Endodermal cell (in vitro differentiated cells): ENCODE results near the gene COL4A2. TPM values are rescaled to one million over a fixed set of nuclear protein-coding genes. Genes with fewer than 3 reads are reported as not detected.
A peak's percentile ranks its signal among the peaks of the same experiment; 100 is the strongest.

ENCODE experiments used
- DNase-seq: peaks from one replicate; pipeline ENCODE4 v3.0.0-alpha.2; 2017
- H3K27ac ChIP-seq: 2 replicates; pipeline ENCODE4 v1.5.1; 2013; ENCODE audit warnings: mild to moderate bottlenecking, low read depth, low read length, moderate library complexity
- H3K27me3 ChIP-seq: 2 replicates; pipeline ENCODE4 v1.6.1; 2013; ENCODE audit warnings: mild to moderate bottlenecking, low read length, moderate library complexity; ENCODE audit not compliant: insufficient read depth, control insufficient read depth, poor library complexity, severe bottlenecking
- H3K36me3 ChIP-seq: 2 replicates; pipeline ENCODE4 v1.7.0; 2013; ENCODE audit warnings: mild to moderate bottlenecking, low read length, moderate library complexity; ENCODE audit not compliant: control insufficient read depth, insufficient read depth
- H3K4me1 ChIP-seq: one replicate; pipeline ENCODE4 v1.7.0; 2013; ENCODE audit warnings: low read length; ENCODE audit not compliant: control insufficient read depth, insufficient read depth
- H3K4me3 ChIP-seq: 2 replicates; pipeline ENCODE4 v1.5.1; 2013; ENCODE audit warnings: mild to moderate bottlenecking, low read length, moderate library complexity
- H3K9ac ChIP-seq: 2 replicates; pipeline ENCODE4 v1.6.1; 2013; ENCODE audit warnings: mild to moderate bottlenecking, low read length, moderate library complexity; ENCODE audit not compliant: poor library complexity, severe bottlenecking; ENCODE audit errors: extremely low read depth
- H3K9me3 ChIP-seq: 2 replicates; pipeline ENCODE4 v1.6.1; 2013; ENCODE audit warnings: mild to moderate bottlenecking, low read length, moderate library complexity; ENCODE audit not compliant: control insufficient read depth
- H3K27ac Mint-ChIP-seq: 2 replicates; pipeline ENCODE4 v1.8.0; 2020; ENCODE audit warnings: mixed read lengths
- H3K27me3 Mint-ChIP-seq: 2 replicates; pipeline ENCODE4 v1.8.0; 2021; ENCODE audit warnings: mild to moderate bottlenecking, mixed read lengths; ENCODE audit not compliant: insufficient read depth
- H3K36me3 Mint-ChIP-seq: 2 replicates; pipeline ENCODE4 v1.8.0; 2020; ENCODE audit warnings: low read depth, mixed read lengths
- H3K4me1 Mint-ChIP-seq: 2 replicates; pipeline ENCODE4 v1.8.0; 2020; ENCODE audit warnings: mixed read lengths
- H3K4me3 Mint-ChIP-seq: 2 replicates; pipeline ENCODE4 v1.8.0; 2020; ENCODE audit warnings: mild to moderate bottlenecking, moderate library complexity, mixed read lengths
- H3K9me3 Mint-ChIP-seq: 2 replicates; pipeline ENCODE4 v1.8.0; 2020; ENCODE audit warnings: mild to moderate bottlenecking, mixed read lengths
- CTCF ChIP-seq: fragments of 200-600 bp; sonication (generic); conservative IDR thresholded peaks from 2 replicates; pipeline ENCODE4 v1.5.0; 2021; ENCODE audit warnings: antibody characterized with exemption, mild to moderate bottlenecking
- WGBS, 2 experiments: methylation state at CpG; one replicate each; pipeline versions ENCODE4 v1.1.5 to v1.1.7; 2013; ENCODE audit warnings: missing lambda C conversion rate in 2 of 2, mixed read lengths in 1 of 2; ENCODE audit not compliant: insufficient coverage in 1 of 2, insufficient read length in 1 of 2; 5-methylcytosine and 5-hydroxymethylcytosine counted together
- total RNA-seq, 2 donors: library from RNA; stranded (reverse); fragmentation: NEBNext Ultra II Directional in 1 of 2; extraction: Animal tissue kit (Norgen Biotek cat#: 25700) in 1 of 2; gene quantifications; 2 replicates in 1 of 2; 3 replicates in 1 of 2; pipeline ENCODE4 v1.2.1, GENCODE V29; 2021

The COL4A2 gene
- total RNA-seq, 2 donors from 2014 or later = 388 to 398 TPM

GRCh38 chr13:110301606-110302553 lies 5.2 kb upstream of the COL4A2 start:
- Histone ChIP-seq H3K27ac (no peak overlapping the region), H3K9me3 (no peaks in the 10 kb centered on the region), H3K4me3 (peak overlapping the region; percentile 92), H3K9ac (no peak overlapping the region), H3K36me3 (peaks cover 48% of the 10 kb centered on the region), H3K27me3 (no peaks in the 10 kb centered on the region), H3K4me1 (peaks cover 35% of the 10 kb centered on the region)
- WGBS, 2 experiments = 82 to 86% methylated on average over 19 to 21 of the region's 21 CpGs
- Mint-ChIP-seq H3K27ac (peak overlapping the region; percentile 45), H3K9me3 (no peaks in the 10 kb centered on the region), H3K4me3 (peak overlapping the region; percentile 19), H3K36me3 (peaks cover 35% of the 10 kb centered on the region), H3K27me3 (peaks cover 4% of the 10 kb centered on the region), H3K4me1 (peaks cover 71% of the 10 kb centered on the region)
- DNase-seq = peak; percentile 59
- TF ChIP-seq CTCF = no peak

- Mint-ChIP-seq H3K4me3 (peak overlapping the region; percentile 93), H3K27me3 (peaks cover 4% of the 10 kb centered on the region), H3K4me1 (peaks cover 63% of the 10 kb centered on the region), H3K27ac (peak overlapping the region; percentile 9), H3K9me3 (no peaks in the 10 kb centered on the region), H3K36me3 (peaks cover 36% of the 10 kb centered on the region)
- Histone ChIP-seq H3K9me3 (no peaks in the 10 kb centered on the region), H3K27ac (no peak overlapping the region), H3K27me3 (no peaks in the 10 kb centered on the region), H3K4me3 (peak overlapping the region; percentile 92), H3K36me3 (peaks cover 48% of the 10 kb centered on the region), H3K4me1 (peaks cover 34% of the 10 kb centered on the region), H3K9ac (no peak overlapping the region)
- WGBS, 2 experiments = 68 to 74% methylated on average over 2 of the region's 2 CpGs
- TF ChIP-seq CTCF = no peak
- no peak for DNase-seq
Measured at GRCh38 chr13:110302997-110303396, 4.1 kb upstream of the COL4A2 start.

GRCh38 chr13:110303644-110304043 lies 3.4 kb upstream of the COL4A2 start:
- H3K4me3 ChIP-seq = peak overlapping the region; percentile 92
- no peak overlapping the region for H3K9ac ChIP-seq
- peaks cover 28% of the 10 kb centered on the region for H3K4me1 ChIP-seq
- Mint-ChIP-seq H3K4me1 (peaks cover 60% of the 10 kb centered on the region), H3K36me3 (peaks cover 42% of the 10 kb centered on the region), H3K27me3 (peaks cover 4% of the 10 kb centered on the region), H3K9me3 (no peaks in the 10 kb centered on the region), H3K27ac (no peak overlapping the region), H3K4me3 (peak overlapping the region; percentile 93)
- H3K36me3 ChIP-seq = peaks cover 48% of the 10 kb centered on the region
- TF ChIP-seq CTCF = no peak
- no peaks in the 10 kb centered on the region for H3K27me3 ChIP-seq
- no peak overlapping the region for H3K27ac ChIP-seq
- no peak for DNase-seq
- 83 to 91% methylated on average over 5 to 7 of the region's 7 CpGs for WGBS, 2 experiments
- H3K9me3 ChIP-seq = no peaks in the 10 kb centered on the region
